ENCODE results near the gene RNF148.
"Not testable (repeated sequence)": the region's sequence is repeated elsewhere in the genome, so short reads cannot be mapped to it uniquely, and the experiment has no call there.

The RNF148 gene

DNA sequence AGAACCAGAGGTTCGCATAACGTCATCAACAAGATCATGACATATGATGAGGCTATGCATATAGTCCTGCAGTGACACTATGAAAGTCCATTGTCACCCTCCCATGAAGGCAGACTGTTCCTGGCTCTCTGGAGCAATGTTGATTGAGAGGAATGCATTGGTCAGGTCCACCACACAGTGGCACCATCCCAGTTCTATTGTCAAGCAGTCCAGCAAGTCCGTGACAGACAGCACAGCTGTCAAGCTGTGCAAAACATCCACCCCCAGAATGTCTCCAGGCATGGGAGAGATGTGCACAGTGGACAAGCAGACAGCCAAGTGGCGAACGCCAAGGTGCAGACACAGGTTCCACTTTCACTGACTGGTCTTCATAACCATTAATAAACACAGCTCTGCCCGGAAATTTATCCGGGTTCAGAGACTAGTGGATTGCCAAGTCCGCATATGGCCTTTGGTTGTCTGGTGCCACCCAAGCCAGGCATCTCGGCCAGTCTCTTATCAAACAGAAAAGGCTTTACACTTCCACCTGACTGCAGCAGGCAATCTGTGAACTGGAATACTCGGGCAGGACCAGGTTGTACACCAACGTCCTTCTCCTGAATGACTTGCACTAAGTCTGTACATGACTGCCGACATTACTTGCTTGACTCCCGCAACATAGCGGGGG, 11.0 kb downstream of the RNF148 start:
- DNase-seq (ENCODE audit: low read depth in 2 of 2): no peak

DNA sequence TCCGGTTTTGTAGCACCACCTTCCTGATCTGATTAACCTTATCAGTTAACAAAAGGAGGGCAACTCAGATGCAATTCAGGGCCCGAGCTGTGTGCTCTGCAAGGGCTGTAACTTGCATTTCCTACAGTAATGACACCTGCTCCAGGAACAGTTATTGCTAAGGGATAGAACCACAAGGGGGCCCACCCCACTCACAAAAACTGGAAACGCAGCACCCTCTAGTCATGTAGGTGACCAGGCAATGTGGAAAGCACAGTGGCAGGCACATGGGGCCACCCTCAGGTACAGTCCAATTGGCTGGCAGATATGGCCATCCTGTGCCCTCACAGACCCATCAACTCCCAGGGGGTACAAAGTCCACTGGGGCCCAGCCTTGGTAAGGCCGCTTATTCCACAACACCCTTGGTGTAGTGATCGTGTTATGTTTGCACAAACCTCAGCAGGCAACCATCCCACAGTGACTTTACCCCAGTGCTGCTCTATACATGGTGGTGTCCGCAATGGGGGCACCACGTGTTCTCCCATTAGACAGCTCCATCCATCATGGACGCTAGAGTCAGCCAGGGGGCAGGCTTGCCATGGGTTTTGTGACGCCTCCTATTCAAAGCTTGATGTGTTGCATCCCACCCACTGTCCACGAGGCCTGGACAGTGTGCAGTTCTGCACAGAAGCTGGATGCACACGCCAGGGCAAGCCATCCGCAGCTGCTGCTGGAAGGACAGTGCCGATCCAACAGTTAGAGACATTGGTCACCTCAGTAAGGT, 13.2 kb downstream of the RNF148 start:
- DNase-seq (ENCODE audit: low read depth in 2 of 2): no peak

DNA sequence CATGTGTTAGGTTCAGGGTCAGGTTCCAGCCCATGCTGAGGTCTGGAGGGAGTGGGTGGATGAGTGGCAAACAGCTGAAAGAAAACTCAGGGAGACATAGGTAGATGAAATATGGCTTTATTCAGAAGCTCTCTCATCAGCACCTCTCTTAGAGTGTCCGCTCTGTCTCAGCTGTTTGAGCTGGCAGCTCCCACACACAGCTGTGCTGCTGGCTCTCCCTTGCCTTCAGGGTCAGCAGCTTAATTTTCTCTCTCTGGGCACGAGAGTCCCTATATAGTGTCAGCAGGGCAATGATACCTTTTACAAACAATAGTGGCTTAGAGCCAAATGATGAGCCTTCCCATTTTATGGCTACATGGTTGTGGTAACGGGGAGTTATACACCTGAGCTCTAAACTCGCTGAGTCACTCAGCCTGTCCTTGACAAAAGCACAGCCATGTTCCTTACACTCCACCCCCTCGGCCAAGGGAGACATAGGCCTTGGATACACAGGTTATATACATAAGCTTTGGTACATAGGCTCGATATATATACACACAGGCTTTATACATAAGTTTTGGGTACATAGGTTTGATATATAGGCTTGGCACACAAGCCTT, 14.2 kb downstream of the RNF148 start:
- DNase-seq (ENCODE audit: low read depth in 2 of 2): no peak

DNA sequence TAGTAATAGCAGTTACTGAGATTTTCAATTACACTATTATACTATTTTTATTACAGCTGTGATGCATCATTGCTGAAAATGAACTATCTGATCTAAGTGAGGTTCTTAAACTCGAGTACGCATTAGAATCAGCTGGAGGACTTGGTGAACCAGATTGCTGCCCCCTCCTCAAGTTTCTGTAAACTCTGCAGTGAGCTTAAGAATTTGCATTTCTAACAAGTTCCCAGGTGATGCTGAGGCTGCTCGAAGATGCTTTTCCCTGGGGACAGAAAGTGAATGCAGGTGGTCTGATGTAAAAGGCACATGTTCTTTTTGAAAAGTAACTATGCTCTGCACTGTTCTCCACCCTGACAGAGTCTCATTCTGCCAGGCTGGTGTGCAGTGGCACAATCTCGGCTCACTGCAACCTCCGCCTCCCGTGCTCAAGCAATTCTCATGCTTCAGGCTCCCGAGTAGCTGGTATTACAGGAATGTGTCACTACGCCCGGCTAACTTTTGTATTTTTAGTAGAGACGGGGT, 16.3 kb downstream of the RNF148 start:
- no peak for DNase-seq (ENCODE audit: low read depth in 2 of 2)

DNA sequence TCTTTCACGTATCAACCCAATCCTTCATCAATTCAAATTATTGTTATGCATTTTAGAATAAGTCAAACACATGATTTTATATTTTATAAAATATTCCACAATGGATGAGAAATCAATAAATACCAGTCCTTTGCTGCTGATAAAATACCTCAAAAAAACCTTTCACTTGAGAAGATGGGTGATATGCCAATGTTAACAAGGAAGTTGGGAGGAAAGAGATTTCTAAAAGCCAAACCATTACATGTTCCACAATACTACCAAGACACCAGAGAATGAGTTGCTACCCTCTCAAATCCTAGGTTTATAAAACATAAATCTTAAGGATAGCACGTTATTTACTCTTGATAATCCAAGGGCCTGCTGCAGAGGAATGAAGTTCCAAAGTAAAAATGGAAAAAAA, 18.2 kb downstream of the RNF148 start:
- DNase-seq (ENCODE audit: low read depth in 2 of 2): no peak

DNA sequence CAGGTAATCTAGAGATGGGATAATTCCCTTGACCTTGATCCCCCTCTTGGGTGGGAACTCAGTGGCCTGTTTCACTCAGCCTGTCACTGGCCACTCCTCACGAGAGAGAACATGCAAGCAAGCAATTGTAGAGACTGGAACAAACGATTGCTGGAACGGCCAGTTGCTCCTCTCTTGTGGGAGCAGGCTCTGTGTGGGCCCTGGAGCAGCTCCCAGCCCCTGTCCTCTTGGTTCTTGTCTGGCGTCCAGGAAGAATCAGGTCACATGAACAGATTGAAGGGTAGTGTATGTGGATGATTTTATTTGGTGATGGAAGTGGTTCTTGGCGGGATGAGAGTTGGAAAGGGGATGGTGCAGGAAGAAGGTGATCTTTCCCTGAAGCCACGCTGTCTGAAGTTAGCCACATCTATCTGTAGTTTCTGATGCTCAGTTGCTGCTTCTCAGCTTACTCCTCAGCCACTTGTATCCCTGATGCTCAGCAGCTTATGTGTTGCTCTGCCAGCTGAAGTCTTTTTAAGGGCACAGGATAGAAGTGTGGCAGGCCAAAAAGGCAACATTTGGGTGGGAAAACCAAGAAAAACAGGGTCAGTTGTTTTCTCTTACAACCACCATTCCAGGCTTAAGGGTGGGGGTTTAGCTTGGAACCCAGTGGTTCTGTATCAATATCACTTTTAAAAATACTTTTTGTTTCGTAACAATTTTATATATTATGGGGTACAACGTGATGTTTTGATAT, 19.7 kb downstream of the RNF148 start:
- DNase-seq (ENCODE audit: low read depth in 2 of 2): no peak

DNA sequence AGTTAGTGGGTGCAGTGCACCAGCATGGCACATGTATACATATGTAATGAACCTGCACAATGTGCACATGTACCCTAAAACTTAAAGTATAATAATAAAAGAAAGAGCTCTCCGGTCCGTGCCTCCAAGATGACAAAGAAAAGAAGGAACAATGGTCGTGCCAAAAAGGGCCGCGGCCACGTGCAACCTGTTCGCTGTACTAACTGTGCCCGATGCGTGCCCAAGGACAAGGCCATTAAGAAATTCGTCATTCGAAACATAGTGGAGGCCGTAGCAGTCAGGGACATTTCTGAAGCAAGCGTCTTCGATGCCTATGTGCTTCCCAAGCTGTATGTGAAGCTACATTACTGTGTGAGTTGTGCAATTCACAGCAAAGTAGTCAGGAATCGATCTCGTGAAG, 21.5 kb downstream of the RNF148 start:
- DNase-seq (ENCODE audit: low read depth in 2 of 2): not testable (repeated sequence)

DNA sequence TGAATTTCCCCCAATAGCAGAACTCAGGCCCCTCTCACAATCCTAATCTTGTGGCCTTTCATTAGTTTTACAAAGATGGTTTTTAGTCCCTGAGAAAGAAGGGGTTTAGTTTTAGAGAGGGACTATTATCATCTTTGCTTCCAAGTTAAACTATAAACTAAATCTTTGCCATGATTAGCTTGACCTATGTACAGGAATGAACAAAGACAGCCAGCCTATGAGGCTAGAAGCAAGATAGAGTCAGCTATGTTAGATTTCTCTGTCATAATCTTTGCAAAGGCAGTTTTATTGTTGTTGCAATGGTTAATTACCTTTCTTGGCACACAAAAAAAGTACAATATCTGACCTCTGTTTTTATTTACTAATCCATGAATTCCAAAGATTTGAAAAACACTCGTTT, 22.9 kb downstream of the RNF148 start:
- no peak for DNase-seq (ENCODE audit: low read depth in 2 of 2)

DNA sequence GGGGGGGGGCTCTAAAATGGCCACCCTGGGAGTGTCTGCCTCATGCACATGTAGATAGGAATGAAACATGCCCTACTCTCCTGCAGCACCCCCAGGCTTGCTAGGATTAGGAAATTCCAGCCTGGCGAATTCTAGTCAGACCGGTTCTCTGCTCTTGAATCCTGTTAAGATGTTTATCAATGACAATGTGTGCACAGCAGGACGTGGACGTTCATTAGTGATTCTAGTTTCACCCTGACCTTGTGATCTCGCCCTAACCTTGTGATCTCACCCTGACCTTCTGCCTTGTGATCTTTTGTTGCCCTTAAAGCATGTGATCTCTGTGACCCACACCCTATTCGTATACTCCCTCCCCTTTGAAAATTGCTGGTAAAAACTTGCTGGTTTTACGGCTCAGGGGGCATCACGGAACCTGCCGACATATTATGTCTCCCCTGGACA, 23.4 kb downstream of the RNF148 start:
- not testable (repeated sequence) for DNase-seq (ENCODE audit: low read depth in 2 of 2)

DNA sequence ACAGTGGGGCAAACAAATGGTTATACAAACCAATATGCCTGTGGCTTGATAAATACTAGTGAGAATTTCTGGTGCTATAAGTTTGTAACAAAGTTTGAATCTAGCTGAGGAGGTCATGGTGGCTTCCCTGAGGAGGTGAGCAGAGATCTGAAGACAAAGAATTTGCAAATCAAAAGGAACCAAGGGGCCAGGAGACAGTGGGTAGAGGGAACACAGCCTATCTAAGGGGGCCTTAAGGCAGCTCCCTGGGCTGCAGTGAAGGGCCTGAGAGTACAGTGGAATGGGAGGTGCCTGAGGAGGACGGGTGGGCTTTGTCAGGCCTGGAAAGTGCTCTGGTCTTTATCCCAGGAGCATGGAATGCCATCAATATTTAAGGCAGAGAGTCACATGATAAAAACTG, 25.6 kb downstream of the RNF148 start:
- no peak for DNase-seq (ENCODE audit: low read depth in 2 of 2)

DNA sequence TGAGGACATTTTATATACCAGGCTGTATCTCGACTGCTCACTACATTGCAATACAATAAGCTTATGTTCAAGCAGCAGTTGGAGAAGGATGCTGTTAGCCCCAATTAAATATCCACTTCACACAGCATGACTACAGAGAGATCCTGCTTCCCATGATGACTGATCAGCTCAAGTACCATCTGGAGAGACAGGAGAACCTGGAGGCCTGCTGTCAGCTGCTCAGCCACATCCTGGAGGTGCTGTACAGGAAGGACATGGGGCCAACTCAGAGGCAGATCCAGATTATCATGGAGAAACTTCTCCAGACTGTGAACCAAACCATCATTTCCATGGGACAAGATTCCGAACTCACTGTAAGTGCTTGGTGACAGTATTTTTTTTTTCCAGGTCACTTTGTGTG, 26.3 kb downstream of the RNF148 start:
- DNase-seq (ENCODE audit: low read depth in 2 of 2): no peak

DNA sequence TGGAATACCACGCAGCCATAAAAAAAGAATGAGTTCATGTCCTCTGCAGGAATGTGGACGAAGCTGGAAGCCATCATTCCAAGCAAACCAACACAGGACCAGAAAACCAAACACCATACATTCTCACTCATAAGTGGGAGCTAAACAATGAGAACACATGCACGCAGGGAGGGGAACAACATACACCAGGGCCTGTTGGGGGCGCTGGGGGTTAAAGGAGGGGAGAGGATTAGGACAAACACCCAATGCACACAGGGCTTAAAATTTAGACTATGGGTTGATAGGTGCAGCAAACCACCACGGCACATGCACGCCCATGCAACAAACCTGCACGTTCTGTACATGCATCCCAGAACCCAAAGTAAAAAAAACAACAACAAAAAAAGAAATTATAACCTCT, 27.1 kb downstream of the RNF148 start:
- DNase-seq (ENCODE audit: low read depth in 2 of 2): no peak

DNA sequence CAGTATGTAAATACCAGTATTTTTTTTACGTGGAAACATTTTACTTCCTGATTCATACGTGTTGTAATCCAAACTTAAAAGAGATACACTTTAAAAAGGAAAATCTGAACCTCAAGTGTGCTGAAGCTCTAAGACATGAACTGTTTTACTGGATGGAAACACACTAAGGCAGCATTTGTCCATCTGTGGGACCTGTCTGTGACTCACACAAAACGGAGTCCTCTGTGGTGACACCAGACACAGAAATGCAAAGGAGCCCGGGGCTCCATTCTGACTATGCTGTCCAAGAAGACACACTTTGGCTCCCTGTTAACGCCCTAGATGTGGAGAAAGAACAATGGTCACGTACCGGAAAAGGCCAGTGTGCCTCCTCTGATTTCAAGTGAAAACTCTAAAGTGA, 27.7 kb downstream of the RNF148 start:
- no peak for DNase-seq (ENCODE audit: low read depth in 2 of 2)

DNA sequence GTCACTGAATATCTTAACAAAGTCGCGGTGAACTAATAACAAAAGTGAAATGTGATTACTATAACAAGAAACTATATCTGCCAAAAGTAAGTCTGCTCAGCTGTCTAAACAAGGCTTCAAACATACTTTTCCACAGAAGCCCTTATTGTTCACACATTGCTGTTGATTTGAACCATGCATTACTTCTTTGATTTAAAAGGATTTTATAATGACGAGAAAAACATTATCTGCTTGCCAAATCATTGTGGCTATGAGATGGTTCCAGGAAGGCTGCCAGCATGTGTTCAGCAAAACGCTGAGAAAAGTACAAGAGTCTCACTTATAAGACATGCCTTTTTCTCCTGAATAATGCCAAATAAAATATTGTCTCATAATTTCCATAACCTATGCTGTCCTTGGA, 28.2 kb downstream of the RNF148 start:
- no peak for DNase-seq (ENCODE audit: low read depth in 2 of 2)

DNA sequence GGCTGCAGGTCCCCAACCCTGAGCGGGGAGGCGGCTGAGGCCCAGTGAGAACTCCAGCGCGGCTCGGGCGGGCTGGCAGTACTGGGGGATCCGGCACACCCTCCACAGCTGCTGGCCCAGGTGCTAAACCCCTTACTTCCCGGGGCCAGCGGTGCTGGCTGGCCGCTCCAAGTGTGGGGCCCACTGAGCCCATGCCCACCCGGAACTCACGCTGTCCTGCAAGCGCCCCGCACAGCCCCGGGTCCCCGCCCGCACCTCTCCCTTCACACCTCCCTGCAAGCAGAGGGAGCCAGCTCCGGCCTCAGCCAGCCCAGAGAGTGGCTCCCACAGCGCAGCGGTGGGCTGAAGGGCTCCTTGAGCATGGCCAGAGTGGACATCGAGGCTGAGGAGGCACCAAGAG, 28.8 kb downstream of the RNF148 start:
- no peak for DNase-seq (ENCODE audit: low read depth in 2 of 2)

DNA sequence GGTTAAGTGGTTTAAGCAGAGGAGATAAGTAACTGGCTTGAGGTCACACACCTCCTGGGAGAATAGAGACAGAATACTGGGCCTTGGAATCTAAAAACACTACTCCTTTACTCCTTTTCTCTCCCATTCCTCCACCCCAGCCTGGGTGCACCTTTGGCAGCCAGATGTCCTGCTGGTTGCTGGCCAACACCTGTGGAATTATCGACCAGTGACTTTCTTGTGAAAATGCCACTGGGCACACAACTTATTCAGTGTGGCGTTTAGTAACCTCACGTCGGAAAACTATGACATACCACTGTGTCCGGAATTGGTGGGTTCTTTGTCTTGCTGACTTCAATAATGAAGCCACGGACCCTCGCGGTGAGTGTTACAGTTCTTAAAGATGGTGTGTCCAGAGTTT, 30.2 kb downstream of the RNF148 start:
- no peak for DNase-seq (ENCODE audit: low read depth in 2 of 2)

DNA sequence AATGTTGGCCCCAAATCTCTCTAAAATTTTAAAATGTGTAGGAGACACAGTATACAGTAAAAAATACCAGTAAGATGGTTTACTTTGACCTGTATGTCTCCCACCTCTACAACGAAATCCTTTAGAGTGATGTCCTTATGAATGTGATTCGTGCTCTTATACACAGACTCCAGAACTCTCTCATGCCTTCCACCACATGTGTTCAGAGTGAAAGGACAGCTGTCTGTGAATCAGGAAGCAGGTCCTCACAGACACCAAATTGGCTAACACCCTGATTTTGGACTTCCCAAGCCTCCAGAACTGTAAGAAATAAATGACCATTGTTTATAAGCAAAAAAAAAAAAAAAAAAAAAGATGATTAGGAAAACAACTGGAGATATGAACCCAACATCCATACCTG, 39.0 kb downstream of the RNF148 start:
- no peak for DNase-seq (ENCODE audit: low read depth in 2 of 2)

DNA sequence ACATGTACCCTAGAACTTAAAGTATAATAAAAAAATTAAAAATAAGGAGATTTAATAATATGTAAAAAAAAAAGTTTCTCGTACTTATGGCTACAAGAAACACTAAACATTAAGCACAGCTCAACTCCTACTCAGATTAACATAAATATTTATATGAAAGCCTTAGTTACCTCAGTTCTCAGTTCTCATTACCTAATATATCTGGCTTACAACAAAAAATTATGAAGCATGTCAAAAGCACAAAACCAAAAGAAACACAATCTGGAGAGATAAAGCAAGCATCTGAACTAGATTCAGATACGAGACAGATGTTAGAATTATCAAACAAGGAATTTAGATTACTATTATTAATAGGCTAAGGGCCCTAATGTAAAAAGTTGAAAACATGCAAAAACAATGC, 43.9 kb downstream of the RNF148 start:
- no peak for DNase-seq (ENCODE audit: low read depth in 2 of 2)

DNA sequence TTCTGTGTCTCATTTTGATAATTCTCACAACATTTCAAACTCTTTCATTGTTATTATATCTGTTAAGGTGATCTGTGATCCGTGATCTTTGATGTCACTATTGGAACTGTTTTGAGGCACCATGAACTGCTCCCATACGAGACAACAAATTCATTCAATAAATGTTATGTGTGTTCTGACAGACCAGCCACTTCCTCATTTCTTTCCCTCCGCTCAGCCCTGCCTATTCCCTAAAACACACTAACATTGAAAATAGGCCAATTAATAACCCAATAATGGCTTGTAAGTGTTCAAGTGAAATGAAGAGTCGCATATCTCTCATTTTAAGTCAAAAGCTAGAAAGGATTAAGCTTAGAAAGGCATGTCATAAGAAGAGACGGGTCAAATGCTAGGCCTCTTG, 49.0 kb downstream of the RNF148 start:
- DNase-seq (ENCODE audit: low read depth in 2 of 2): no peak

DNA sequence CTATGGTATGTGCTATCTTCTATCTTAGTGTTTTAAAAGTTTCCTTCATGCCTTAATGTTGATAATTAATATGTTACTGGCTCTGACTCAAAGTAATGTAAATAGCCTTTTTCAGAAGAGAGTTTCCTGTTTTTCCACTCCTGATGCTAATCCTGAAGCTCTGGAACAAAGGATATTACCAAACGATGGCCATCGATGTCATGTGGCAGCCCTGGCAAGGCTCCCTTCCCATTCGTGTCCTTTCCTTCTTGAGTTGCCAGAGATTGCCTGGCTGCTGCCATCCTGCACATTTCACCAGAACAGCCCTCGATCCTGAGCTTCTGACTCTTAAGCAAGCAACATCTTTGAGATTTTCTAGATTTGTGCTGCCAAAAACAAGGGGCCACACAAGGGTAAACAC, 49.8 kb downstream of the RNF148 start:
- no peak for DNase-seq (ENCODE audit: low read depth in 2 of 2)

All from stimulated activated CD8-positive, alpha-beta memory T cell treated with anti-CD3 and anti-CD28 coated beads, Interleukin-15, amount 100 ng/mL, for 48 hours (primary cell).